DND-41 (cell line): Measurements from ENCODE around the gene IL17REL.

Source experiments
- ATAC-seq: fragments of 200-7000 bp; cut with Tn5 transposase; 3 replicates; pipeline ENCODE4 v1.9.1; 2021; ENCODE audit warnings: low read depth; ENCODE audit not compliant: insufficient read depth
- DNase-seq: peaks from one replicate; pipeline ENCODE4 v3.0.0-alpha.2; 2020
- H2AFZ ChIP-seq: 2 replicates; pipeline ENCODE4 v1.6.0; 2012; ENCODE audit warnings: low read depth, low read length
- H3K27ac ChIP-seq: 2 replicates; pipeline ENCODE4 v1.5.1; 2012; ENCODE audit warnings: low read length, inconsistent platforms
- H3K27me3 ChIP-seq: fragments of 200-600 bp; sonication (generic); 2 replicates; pipeline ENCODE4 v1.6.0; 2012; ENCODE audit warnings: low read length, mild to moderate bottlenecking, inconsistent platforms; ENCODE audit not compliant: insufficient read depth, poor library complexity
- H3K36me3 ChIP-seq: 2 replicates; pipeline ENCODE4 v1.5.1; 2012; ENCODE audit warnings: low read length, inconsistent platforms; ENCODE audit not compliant: insufficient read depth
- H3K4me1 ChIP-seq: 2 replicates; pipeline ENCODE4 v1.5.1; 2012; ENCODE audit warnings: mild to moderate bottlenecking, low read length; ENCODE audit not compliant: insufficient read depth
- H3K4me2 ChIP-seq: 2 replicates; pipeline ENCODE4 v1.6.0; 2012; ENCODE audit warnings: mild to moderate bottlenecking, moderate library complexity, low read length, inconsistent platforms; ENCODE audit not compliant: insufficient read depth
- H3K4me3 ChIP-seq, 2 experiments: fragments of 200-600 bp in 1 of 2; shearing (Covaris generic) in 1 of 2; 2 replicates each; pipeline ENCODE4 v1.5.1; 2012 to 2016; ENCODE audit warnings: inconsistent platforms in 2 of 2, low read length in 2 of 2, mild to moderate bottlenecking in 2 of 2, low read depth in 1 of 2, moderate library complexity in 1 of 2
- H3K79me2 ChIP-seq: 2 replicates; pipeline ENCODE4 v1.6.0; 2012; ENCODE audit warnings: low read length, inconsistent platforms; ENCODE audit not compliant: insufficient read depth
- H3K9ac ChIP-seq: 2 replicates; pipeline ENCODE4 v1.6.0; 2012; ENCODE audit warnings: low read depth, mild to moderate bottlenecking, inconsistent platforms, low read length, moderate library complexity
- H3K9me3 ChIP-seq: 2 replicates; pipeline ENCODE4 v1.5.1; 2012; ENCODE audit warnings: low read length, moderate library complexity, mild to moderate bottlenecking, inconsistent platforms; ENCODE audit not compliant: insufficient read depth, severe bottlenecking
- H4K20me1 ChIP-seq: 2 replicates; pipeline ENCODE4 v1.6.0; 2012; ENCODE audit warnings: low read length; ENCODE audit not compliant: insufficient read depth
- CTCF ChIP-seq: IDR thresholded peaks from 2 replicates; pipeline ENCODE4 v1.5.1; 2012; ENCODE audit warnings: borderline replicate concordance, low read length, moderate library complexity, mild to moderate bottlenecking; ENCODE audit not compliant: poor library complexity, severe bottlenecking; ENCODE audit errors: extremely low read depth
- EZH2 ChIP-seq: IDR thresholded peaks from 3 replicates; pipeline ENCODE4 v1.6.1; 2012; ENCODE audit warnings: borderline replicate concordance, low read depth, mild to moderate bottlenecking, moderate library complexity, low read length, inconsistent platforms; ENCODE audit not compliant: severe bottlenecking

Gene IL17REL

GRCh38 chr22:49962012-49962750 is 50.4 kb downstream of the IL17REL start:
- peak overlapping the region; percentile 86 for H3K9ac ChIP-seq
- H3K79me2 ChIP-seq = peaks cover 37% of the 10 kb centered on the region
- peak; percentile 64 for DNase-seq
- peak overlapping the region; percentile 90 for H3K4me2 ChIP-seq
- peak overlapping the region; percentile 89 to 92; a peak in 3 of 4 replicates for H3K4me3 ChIP-seq
- H3K4me1 ChIP-seq = peaks cover 39% of the 10 kb centered on the region
- ATAC-seq = peak; percentile 5; the same call in 1 of the 3 replicates
- H3K9me3 ChIP-seq = no peaks in the 10 kb centered on the region
- no peaks in the 10 kb centered on the region for H3K27me3 ChIP-seq
- no peak overlapping the region for H2AFZ ChIP-seq
- H3K27ac ChIP-seq = peak overlapping the region; percentile 91
- TF ChIP-seq EZH2 (no peak), CTCF (no peak)
- peaks cover 49% of the 10 kb centered on the region for H4K20me1 ChIP-seq
- peaks cover 30% of the 10 kb centered on the region for H3K36me3 ChIP-seq

GRCh38 chr22:49961601-49962011 is 51.0 kb downstream of the IL17REL start:
- no peak for ATAC-seq
- peaks cover 37% of the 10 kb centered on the region for H3K79me2 ChIP-seq
- no peak for DNase-seq
- H3K27me3 ChIP-seq = no peaks in the 10 kb centered on the region
- peak overlapping the region; percentile 91 for H3K27ac ChIP-seq
- peak overlapping the region; percentile 90 for H3K4me2 ChIP-seq
- no peak overlapping the region for H2AFZ ChIP-seq
- TF ChIP-seq CTCF = no peak
- no peak for TF ChIP-seq EZH2
- H3K4me1 ChIP-seq = peaks cover 39% of the 10 kb centered on the region
- H3K9ac ChIP-seq = peak overlapping the region; percentile 86
- peaks cover 49% of the 10 kb centered on the region for H4K20me1 ChIP-seq
- no peaks in the 10 kb centered on the region for H3K9me3 ChIP-seq
- peaks cover 30% of the 10 kb centered on the region for H3K36me3 ChIP-seq
- peak overlapping the region; percentile 89 to 92 for H3K4me3 ChIP-seq

- Histone ChIP-seq H4K20me1 (peaks cover 45% of the 10 kb centered on the region), H3K9ac (peak overlapping the region; percentile 86), H2AFZ (peak overlapping the region; percentile 68), H3K27ac (peak overlapping the region; percentile 91), H3K4me2 (peak overlapping the region; percentile 90), H3K27me3 (no peaks in the 10 kb centered on the region), H3K36me3 (peaks cover 30% of the 10 kb centered on the region), H3K9me3 (no peaks in the 10 kb centered on the region), H3K4me1 (peaks cover 39% of the 10 kb centered on the region), H3K79me2 (peaks cover 37% of the 10 kb centered on the region), H3K4me3 (peak overlapping the region; percentile 89 to 92)
- no peak for TF ChIP-seq CTCF
- TF ChIP-seq EZH2 = no peak
- DNase-seq (peak; percentile 53), ATAC-seq (no peak)
These were observed 51.5 kb downstream of the IL17REL start for GRCh38 chr22:49961005-49961600.
